ENCODE data around the gene CTTNBP2NL. TPM values are rescaled to one million over a fixed set of nuclear protein-coding genes. Genes with fewer than 3 reads are reported as not detected.
"Not testable (repeated sequence)": the region's sequence is repeated elsewhere in the genome, so short reads cannot be mapped to it uniquely, and the experiment has no call there.

CTTNBP2NL gene
- total RNA-seq, 2 donors from 2014 or later, result 3.4 to 5.5 TPM

- ATAC-seq, result no peak
- no peaks in the 10 kb centered on the region for H3K36me3 Mint-ChIP-seq
These were observed 15.7 kb upstream of the CTTNBP2NL start for GRCh38 chr1:112380356-112380755.

GRCh38 chr1:112381324-112382076 is 14.5 kb upstream of the CTTNBP2NL start:
- Mint-ChIP-seq H3K27ac (no peak overlapping the region), H3K9me3 (no peaks in the 10 kb centered on the region), H3K36me3 (no peaks in the 10 kb centered on the region)
- DNase-seq (ENCODE audit: low spot score in 2 of 2), result no peak
- no peak for ATAC-seq

More at GRCh38 chr1:112380356-112380755, 15.7 kb upstream of the CTTNBP2NL start:
- H3K9me3 Mint-ChIP-seq, result no peaks in the 10 kb centered on the region
- no peak overlapping the region for H3K27ac Mint-ChIP-seq
- DNase-seq (ENCODE audit: low spot score in 2 of 2), result no peak

GRCh38 chr1:112383759-112384370 is 12.1 kb upstream of the CTTNBP2NL start:
- no peak for ATAC-seq

GRCh38 chr1:112386024-112386723 is 9.8 kb upstream of the CTTNBP2NL start:
- no peak overlapping the region for H3K27ac Mint-ChIP-seq
- H3K9me3 Mint-ChIP-seq, result no peaks in the 10 kb centered on the region
- H3K36me3 Mint-ChIP-seq, result no peaks in the 10 kb centered on the region
- no peak for DNase-seq (ENCODE audit: low spot score in 2 of 2)
- ATAC-seq, result no peak

More at GRCh38 chr1:112383759-112384370, 12.1 kb upstream of the CTTNBP2NL start:
- no peak for DNase-seq (ENCODE audit: low spot score in 2 of 2)
- Mint-ChIP-seq H3K27ac (no peak overlapping the region), H3K9me3 (no peaks in the 10 kb centered on the region), H3K36me3 (no peaks in the 10 kb centered on the region)

- no peak for ATAC-seq
- DNase-seq (ENCODE audit: low spot score in 2 of 2), result no peak
- no peaks in the 10 kb centered on the region for H3K9me3 Mint-ChIP-seq
- no peak overlapping the region for H3K27ac Mint-ChIP-seq
- H3K36me3 Mint-ChIP-seq, result no peaks in the 10 kb centered on the region
These were observed 9.2 kb upstream of the CTTNBP2NL start for GRCh38 chr1:112386731-112387346.

GRCh38 chr1:112387807-112388206 is 8.2 kb upstream of the CTTNBP2NL start:
- Mint-ChIP-seq H3K36me3 (no peaks in the 10 kb centered on the region), H3K9me3 (no peaks in the 10 kb centered on the region), H3K27ac (no peak overlapping the region)
- DNase-seq (ENCODE audit: low spot score in 2 of 2) (no peak), ATAC-seq (no peak)

GRCh38 chr1:112388436-112388835 is 7.6 kb upstream of the CTTNBP2NL start:
- H3K9me3 Mint-ChIP-seq, result no peaks in the 10 kb centered on the region
- ATAC-seq (no peak), DNase-seq (ENCODE audit: low spot score in 2 of 2) (no peak)
- no peaks in the 10 kb centered on the region for H3K36me3 Mint-ChIP-seq
- H3K27ac Mint-ChIP-seq, result no peak overlapping the region

GRCh38 chr1:112389689-112390088 is 6.3 kb upstream of the CTTNBP2NL start:
- no peak for ATAC-seq
- Mint-ChIP-seq H3K36me3 (no peaks in the 10 kb centered on the region), H3K9me3 (no peaks in the 10 kb centered on the region), H3K27ac (peak overlapping the region in 1 of 2 donors; percentile 72)
- DNase-seq (ENCODE audit: low spot score in 2 of 2), result no peak

GRCh38 chr1:112390335-112390734 is 5.7 kb upstream of the CTTNBP2NL start:
- not testable (repeated sequence) for H3K27ac Mint-ChIP-seq; DNase-seq (ENCODE audit: low spot score in 2 of 2); ATAC-seq; H3K9me3 Mint-ChIP-seq; H3K36me3 Mint-ChIP-seq

GRCh38 chr1:112390775-112391602 is 5.0 kb upstream of the CTTNBP2NL start:
- Mint-ChIP-seq H3K9me3 (no peaks in the 10 kb centered on the region), H3K27ac (peak overlapping the region; percentile 5 to 45), H3K36me3 (peaks cover 3 to 6% of the 10 kb centered on the region in 2 donors)
- DNase-seq (ENCODE audit: low spot score in 2 of 2), result peak; percentile 81 to 82
- ATAC-seq, result peak; percentile 77 to 89

GRCh38 chr1:112391603-112391940 is 4.4 kb upstream of the CTTNBP2NL start:
- peaks cover 7 to 8% of the 10 kb centered on the region in 2 donors for H3K36me3 Mint-ChIP-seq
- DNase-seq (ENCODE audit: low spot score in 2 of 2) (no peak), ATAC-seq (no peak)
- no peaks in the 10 kb centered on the region for H3K9me3 Mint-ChIP-seq
- H3K27ac Mint-ChIP-seq, result no peak overlapping the region

- peaks cover 8 to 13% of the 10 kb centered on the region in 2 donors for H3K36me3 Mint-ChIP-seq
- H3K9me3 Mint-ChIP-seq, result no peaks in the 10 kb centered on the region
- H3K27ac Mint-ChIP-seq, result peak overlapping the region in 1 of 2 donors; percentile 62
- no peak for DNase-seq (ENCODE audit: low spot score in 2 of 2)
- no peak for ATAC-seq
These were observed 2.4 kb upstream of the CTTNBP2NL start for GRCh38 chr1:112393631-112393974.

- Mint-ChIP-seq H3K36me3 (peaks cover 8 to 13% of the 10 kb centered on the region in 2 donors), H3K27ac (no peak overlapping the region), H3K9me3 (no peaks in the 10 kb centered on the region)
- DNase-seq (ENCODE audit: low spot score in 2 of 2) (no peak), ATAC-seq (no peak)
These were observed 1.3 kb upstream of the CTTNBP2NL start for GRCh38 chr1:112394743-112395062.

GRCh38 chr1:112395256-112395820 is 676 bp upstream of the CTTNBP2NL start:
- H3K36me3 Mint-ChIP-seq, result peaks cover 8 to 13% of the 10 kb centered on the region in 2 donors
- H3K27ac Mint-ChIP-seq, result peak overlapping the region in 1 of 2 donors; percentile 84
- no peak for DNase-seq (ENCODE audit: low spot score in 2 of 2)
- H3K9me3 Mint-ChIP-seq, result no peaks in the 10 kb centered on the region
- no peak for ATAC-seq

- no peaks in the 10 kb centered on the region for H3K9me3 Mint-ChIP-seq
- DNase-seq (ENCODE audit: low spot score in 2 of 2) (no peak), ATAC-seq (no peak)
- H3K36me3 Mint-ChIP-seq, result peaks cover 8 to 13% of the 10 kb centered on the region in 2 donors
- H3K27ac Mint-ChIP-seq, result peak overlapping the region in 1 of 2 donors; percentile 84
These were observed 848 bp downstream of the CTTNBP2NL start for GRCh38 chr1:112396653-112397471.

Measured in activated naive CD4-positive, alpha-beta T cell treated with anti-CD3 and anti-CD28 coated beads, Interleukin-2, amount 50 U/mL, for 72 hours (primary cell).